Cardiac fibroblast (primary cell): ENCODE results near the gene GLI3.

Source experiments
- DNase-seq, 2 donors: peaks; one replicate each; pipeline versions ENCODE4 v3.0.0 to v3.0.0-alpha.2; 2010; ENCODE audit warnings: low read depth in 2 of 2
- H3K4me3 ChIP-seq, 2 donors: replicated peaks in 1 of 2; 1 replicate in 1 of 2; 2 replicates in 1 of 2; pipeline ENCODE4 v1.5.1; 2011; ENCODE audit warnings: low read depth in 2 of 2, low read length in 2 of 2, mild to moderate bottlenecking in 2 of 2, moderate library complexity in 1 of 2
- CTCF ChIP-seq: IDR thresholded peaks from one replicate; pipeline ENCODE4 v1.5.1; 2011; ENCODE audit warnings: low read depth, mild to moderate bottlenecking, low read length, inconsistent platforms

GLI3 gene

GRCh38 chr7:42099066-42099465 lies 137.9 kb downstream of the GLI3 start:
- TF ChIP-seq CTCF: no peak
- no peak for DNase-seq

GRCh38 chr7:42097752-42098151 lies 139.3 kb downstream of the GLI3 start:
- TF ChIP-seq CTCF: peak; percentile 49
- peak; percentile 75 to 96 for DNase-seq
- no peak overlapping the region for H3K4me3 ChIP-seq

More at GRCh38 chr7:42099066-42099465, 137.9 kb downstream of the GLI3 start:
- H3K4me3 ChIP-seq: no peak overlapping the region

- peak in 1 of 2 donors; percentile 89 for DNase-seq
- TF ChIP-seq CTCF: no peak
- no peak overlapping the region for H3K4me3 ChIP-seq
Measured at GRCh38 chr7:42096681-42097561, 140.1 kb downstream of the GLI3 start.

GRCh38 chr7:42096268-42096667 lies 140.7 kb downstream of the GLI3 start:
- no peak for TF ChIP-seq CTCF
- H3K4me3 ChIP-seq: no peak overlapping the region
- no peak for DNase-seq

GRCh38 chr7:42095791-42096190 lies 141.2 kb downstream of the GLI3 start:
- no peak for TF ChIP-seq CTCF
- DNase-seq: no peak
- no peak overlapping the region for H3K4me3 ChIP-seq

- DNase-seq: no peak
- no peak overlapping the region for H3K4me3 ChIP-seq
- no peak for TF ChIP-seq CTCF
Measured at GRCh38 chr7:42093349-42093905, 143.6 kb downstream of the GLI3 start.
